NCI-H748 (cell line): Measurements from ENCODE around the gene GPR156.

Experiments used
- DNase-seq: peaks from one replicate; lab custom pipeline; 2025; ENCODE audit not compliant: unreplicated experiment; lab: John Stamatoyannopoulos, UW

The GPR156 gene

GRCh38 chr3:120130656-120131055, 154.4 kb downstream of the GPR156 start:
- DNase-seq = no peak

- no peak for DNase-seq
Measured at GRCh38 chr3:120129718-120130513, 155.1 kb downstream of the GPR156 start.

- no peak for DNase-seq
Measured at GRCh38 chr3:120129051-120129450, 156.0 kb downstream of the GPR156 start.

GRCh38 chr3:120125992-120126391, 159.0 kb downstream of the GPR156 start:
- DNase-seq = no peak

GRCh38 chr3:120119846-120120510, 165.0 kb downstream of the GPR156 start:
- no peak for DNase-seq
